WTC11 (cell line): ENCODE results near the gene OBSL1. TPM values are rescaled to one million over a fixed set of nuclear protein-coding genes. Genes with fewer than 3 reads are reported as not detected.
A peak's percentile ranks its signal among the peaks of the same experiment; 100 is the strongest.

Source experiments
- ATAC-seq: fragments of 200-7000 bp; cut with Tn5 transposase; 2 replicates; pipeline ENCODE4 v1.10.0; 2021; ENCODE audit warnings: mild to moderate bottlenecking, moderate library complexity
- CTCF ChIA-PET: fragments of 300-600 bp; sonication (Branson Sonifier 250); formaldehyde crosslinking; loops from one replicate; lab custom pipeline; 2021; ENCODE audit warnings: antibody characterized with exemption; lab: Charles Lee
- POLR2A ChIA-PET: fragments of 350-600 bp; sonication (Branson Sonifier 250); formaldehyde crosslinking; loops from one replicate; lab custom pipeline; 2021; ENCODE audit warnings: antibody characterized with exemption; lab: Charles Lee
- DNase-seq: peaks from one replicate; pipeline ENCODE4 v3.0.0; 2021; ENCODE audit warnings: low spot score
- H3K27ac Mint-ChIP-seq: 2 replicates; pipeline ENCODE4 v1.8.0; 2021; ENCODE audit warnings: mixed read lengths
- H3K27me3 Mint-ChIP-seq: 2 replicates; pipeline ENCODE4 v1.8.0; 2021; ENCODE audit warnings: low read depth, mild to moderate bottlenecking, moderate library complexity, mixed read lengths
- H3K36me3 Mint-ChIP-seq: 2 replicates; pipeline ENCODE4 v1.8.0; 2021; ENCODE audit warnings: mixed read lengths
- H3K4me1 Mint-ChIP-seq: 2 replicates; pipeline ENCODE4 v1.8.0; 2022; ENCODE audit warnings: mixed read lengths
- H3K4me3 Mint-ChIP-seq: 2 replicates; pipeline ENCODE4 v1.8.0; 2021; ENCODE audit warnings: mild to moderate bottlenecking, moderate library complexity, mixed read lengths
- H3K9me3 Mint-ChIP-seq: 2 replicates; pipeline ENCODE4 v1.8.0; 2021; ENCODE audit warnings: mixed read lengths
- CREM ChIP-seq: sonication (generic); formaldehyde crosslinking; IDR thresholded peaks from 2 replicates; pipeline ENCODE4 v1.8.1; 2022; ENCODE audit warnings: mild to moderate bottlenecking, missing genetic modification reagents, moderate library complexity
- ETV6 ChIP-seq: sonication (generic); formaldehyde crosslinking; IDR thresholded peaks from 2 replicates; pipeline ENCODE4 v1.8.1; 2022; ENCODE audit warnings: mild to moderate bottlenecking, missing genetic modification reagents
- GABPB1 ChIP-seq: sonication (generic); formaldehyde crosslinking; IDR thresholded peaks from 2 replicates; pipeline ENCODE4 v1.8.1; 2023; ENCODE audit warnings: mild to moderate bottlenecking, missing genetic modification reagents
- GTF2I ChIP-seq: fragments of 250-450 bp; sonication (Bioruptor Pico); conservative IDR thresholded peaks from 2 replicates; pipeline ENCODE4 v1.4.0; 2021; ENCODE audit warnings: mild to moderate bottlenecking
- IRF2 ChIP-seq: sonication (generic); formaldehyde crosslinking; IDR thresholded peaks from 2 replicates; pipeline ENCODE4 v1.8.0; 2022; ENCODE audit warnings: low read depth, missing genetic modification reagents, borderline replicate concordance
- KAT7 ChIP-seq: sonication (generic); formaldehyde crosslinking; IDR thresholded peaks from 2 replicates; pipeline ENCODE4 v1.8.1; 2023; ENCODE audit warnings: missing genetic modification reagents, mild to moderate bottlenecking, borderline replicate concordance
- NFYB ChIP-seq: sonication (generic); formaldehyde crosslinking; conservative IDR thresholded peaks from 2 replicates; pipeline ENCODE4 v1.8.0; 2022; ENCODE audit warnings: low read depth, missing genetic modification reagents
- STAT6 ChIP-seq: sonication (generic); formaldehyde crosslinking; conservative IDR thresholded peaks from 2 replicates; pipeline ENCODE4 v1.8.1; 2023; ENCODE audit warnings: mild to moderate bottlenecking, low read depth, missing genetic modification reagents, moderate library complexity
- TCF7 ChIP-seq: sonication (generic); formaldehyde crosslinking; IDR thresholded peaks from 2 replicates; pipeline ENCODE4 v1.8.0; 2022; ENCODE audit warnings: mild to moderate bottlenecking, low read depth, missing genetic modification reagents, moderate library complexity
- TEAD4 ChIP-seq: sonication (generic); formaldehyde crosslinking; IDR thresholded peaks from 2 replicates; pipeline ENCODE4 v1.8.0; 2022; ENCODE audit warnings: mild to moderate bottlenecking, missing genetic modification reagents
- ZNF121 ChIP-seq: sonication (generic); formaldehyde crosslinking; IDR thresholded peaks from 2 replicates; pipeline ENCODE4 v1.8.0; 2023; ENCODE audit warnings: missing genetic modification reagents
- ZNF423 ChIP-seq: fragments of 250-450 bp; sonication (Bioruptor Pico); IDR thresholded peaks from 2 replicates; pipeline ENCODE4 v2.1.2; 2022; ENCODE audit warnings: mild to moderate bottlenecking, moderate library complexity
- total RNA-seq: library from RNA; stranded (reverse); gene quantifications from 3 replicates; pipeline ENCODE4 v1.2.3, GENCODE V29; 2021
- TF ChIP-seq, protein P1 (sequence below): sonication (generic); formaldehyde crosslinking; IDR thresholded peaks from 2 replicates; pipeline ENCODE4 v1.8.1; 2023; ENCODE audit warnings: mild to moderate bottlenecking, missing genetic modification reagents
- TF ChIP-seq, protein P2 (sequence below): sonication (generic); formaldehyde crosslinking; IDR thresholded peaks from 2 replicates; pipeline ENCODE4 v1.8.1; 2023; ENCODE audit warnings: mild to moderate bottlenecking, missing genetic modification reagents, moderate library complexity
- TF ChIP-seq, protein P3 (sequence below): fragments of 250-450 bp; sonication (Bioruptor Pico); IDR thresholded peaks from 2 replicates; pipeline ENCODE4 v1.8.0; 2021; ENCODE audit warnings: mild to moderate bottlenecking

OBSL1 gene
- total RNA-seq, 1 experiment from 2014 or later, result 159 TPM

- DNase-seq (no peak), ATAC-seq (no peak)
- peaks cover 10% of the 10 kb centered on the region for H3K27me3 Mint-ChIP-seq
- TF ChIP-seq TCF7 (CRISPR knock-in tag), result no peak
- TF ChIP-seq, protein P1, sequence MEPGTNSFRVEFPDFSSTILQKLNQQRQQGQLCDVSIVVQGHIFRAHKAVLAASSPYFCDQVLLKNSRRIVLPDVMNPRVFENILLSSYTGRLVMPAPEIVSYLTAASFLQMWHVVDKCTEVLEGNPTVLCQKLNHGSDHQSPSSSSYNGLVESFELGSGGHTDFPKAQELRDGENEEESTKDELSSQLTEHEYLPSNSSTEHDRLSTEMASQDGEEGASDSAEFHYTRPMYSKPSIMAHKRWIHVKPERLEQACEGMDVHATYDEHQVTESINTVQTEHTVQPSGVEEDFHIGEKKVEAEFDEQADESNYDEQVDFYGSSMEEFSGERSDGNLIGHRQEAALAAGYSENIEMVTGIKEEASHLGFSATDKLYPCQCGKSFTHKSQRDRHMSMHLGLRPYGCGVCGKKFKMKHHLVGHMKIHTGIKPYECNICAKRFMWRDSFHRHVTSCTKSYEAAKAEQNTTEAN (CRISPR knock-in tag), result no peak
- TF ChIP-seq, protein P2, sequence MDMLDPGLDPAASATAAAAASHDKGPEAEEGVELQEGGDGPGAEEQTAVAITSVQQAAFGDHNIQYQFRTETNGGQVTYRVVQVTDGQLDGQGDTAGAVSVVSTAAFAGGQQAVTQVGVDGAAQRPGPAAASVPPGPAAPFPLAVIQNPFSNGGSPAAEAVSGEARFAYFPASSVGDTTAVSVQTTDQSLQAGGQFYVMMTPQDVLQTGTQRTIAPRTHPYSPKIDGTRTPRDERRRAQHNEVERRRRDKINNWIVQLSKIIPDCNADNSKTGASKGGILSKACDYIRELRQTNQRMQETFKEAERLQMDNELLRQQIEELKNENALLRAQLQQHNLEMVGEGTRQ (CRISPR knock-in tag), result no peak
- CTCF ChIA-PET, result interaction anchor here (2.2 to 5.1 kb wide), 3 partner anchors 23 to 125 kb away, joined by 9 to 63 read pairs (median 27); a partner anchor contains a TSS
- H3K9me3 Mint-ChIP-seq, result no peaks in the 10 kb centered on the region
- H3K4me1 Mint-ChIP-seq, result no peaks in the 10 kb centered on the region
- POLR2A ChIA-PET, result no interaction called here
- no peaks in the 10 kb centered on the region for H3K36me3 Mint-ChIP-seq
- H3K27ac Mint-ChIP-seq, result no peak overlapping the region
- H3K4me3 Mint-ChIP-seq, result no peak overlapping the region
These were observed 49.2 kb upstream of the OBSL1 start for GRCh38 chr2:219620546-219620945.

DNA sequence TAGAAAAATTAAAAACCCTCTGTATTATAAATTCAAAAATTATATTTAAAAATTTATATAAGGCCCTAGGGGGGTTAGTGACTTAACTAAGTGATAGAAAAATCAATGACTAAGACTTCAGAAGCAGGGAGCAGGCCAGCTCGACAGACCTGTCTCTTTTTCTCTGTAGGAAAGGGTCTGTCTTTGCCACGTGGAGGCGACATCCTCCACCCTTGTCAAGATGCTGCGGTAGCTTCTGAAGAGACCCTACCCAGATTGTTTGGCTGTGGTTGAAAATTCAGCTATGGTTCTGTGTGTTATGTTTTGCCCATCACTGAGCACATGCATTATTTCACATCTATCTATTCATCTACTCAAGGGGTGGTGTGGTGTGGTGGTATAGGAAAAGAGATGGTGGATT, 47.9 kb upstream of the OBSL1 start:
- CTCF ChIA-PET, result interaction anchor here (0.6 to 5.1 kb wide), 34 partner anchors 9 to 124 kb away, joined by 3 to 63 read pairs (median 4); partner anchors contain the start of genes CHPF, OBSL1, STK11IP and TMEM198
- TF ChIP-seq GTF2I (CRISPR knock-in tag) (no peak), GABPB1 (CRISPR knock-in tag) (no peak), ETV6 (CRISPR knock-in tag) (no peak), ZNF121 (CRISPR knock-in tag) (no peak), KAT7 (no peak), STAT6 (no peak)
- TF ChIP-seq, protein P3, sequence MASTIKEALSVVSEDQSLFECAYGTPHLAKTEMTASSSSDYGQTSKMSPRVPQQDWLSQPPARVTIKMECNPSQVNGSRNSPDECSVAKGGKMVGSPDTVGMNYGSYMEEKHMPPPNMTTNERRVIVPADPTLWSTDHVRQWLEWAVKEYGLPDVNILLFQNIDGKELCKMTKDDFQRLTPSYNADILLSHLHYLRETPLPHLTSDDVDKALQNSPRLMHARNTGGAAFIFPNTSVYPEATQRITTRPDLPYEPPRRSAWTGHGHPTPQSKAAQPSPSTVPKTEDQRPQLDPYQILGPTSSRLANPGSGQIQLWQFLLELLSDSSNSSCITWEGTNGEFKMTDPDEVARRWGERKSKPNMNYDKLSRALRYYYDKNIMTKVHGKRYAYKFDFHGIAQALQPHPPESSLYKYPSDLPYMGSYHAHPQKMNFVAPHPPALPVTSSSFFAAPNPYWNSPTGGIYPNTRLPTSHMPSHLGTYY (CRISPR knock-in tag), result no peak

GRCh38 chr2:219618733-219619122, 47.4 kb upstream of the OBSL1 start:
- peaks cover 2% of the 10 kb centered on the region for H3K27me3 Mint-ChIP-seq
- DNase-seq (no peak), ATAC-seq (no peak)
- H3K9me3 Mint-ChIP-seq, result no peaks in the 10 kb centered on the region
- H3K4me1 Mint-ChIP-seq, result no peaks in the 10 kb centered on the region
- no peak overlapping the region for H3K4me3 Mint-ChIP-seq
- CTCF ChIA-PET, result interaction anchor here (0.6 to 5.1 kb wide), 30 partner anchors 11 to 124 kb away, joined by 3 to 63 read pairs (median 5); partner anchors contain the start of genes CHPF, OBSL1, STK11IP and TMEM198
- H3K27ac Mint-ChIP-seq, result no peak overlapping the region
- peaks cover 4% of the 10 kb centered on the region; the same call in 1 of the 2 replicates for H3K36me3 Mint-ChIP-seq
- no peak for TF ChIP-seq IRF2 (CRISPR knock-in tag)
- TF ChIP-seq CREM (CRISPR knock-in tag), result no peak
- TF ChIP-seq TEAD4 (CRISPR knock-in tag), result no peak
- TF ChIP-seq ZNF423, result no peak
- no peak for TF ChIP-seq NFYB (CRISPR knock-in tag)
- TF ChIP-seq, all 79 proteins: peak for 0
- POLR2A ChIA-PET, result interaction anchor here (1.0 kb wide), 1 partner anchor 24 kb away, joined by 3 read pairs; no protein-coding TSS in a partner anchor

More for the DNA sequence above, 47.9 kb upstream of the OBSL1 start:
- Mint-ChIP-seq H3K9me3 (no peaks in the 10 kb centered on the region), H3K27ac (no peak overlapping the region), H3K4me3 (no peak overlapping the region), H3K4me1 (no peaks in the 10 kb centered on the region), H3K27me3 (peaks cover 2% of the 10 kb centered on the region), H3K36me3 (peaks cover 3% of the 10 kb centered on the region; the same call in 1 of the 2 replicates)
- POLR2A ChIA-PET, result interaction anchor here (1.0 kb wide), 1 partner anchor 24 kb away, joined by 3 read pairs; no protein-coding TSS in a partner anchor
- ATAC-seq, result peak; percentile 79
- DNase-seq, result no peak
